Activated CD8-positive, alpha-beta memory T cell treated with anti-CD3 and anti-CD28 coated beads, Interleukin-2, amount 50 U/mL, for 24 hours (primary cell): ENCODE measurements around the gene TAS2R1.

Experiments
- DNase-seq: peaks from one replicate; pipeline ENCODE4 v3.0.0-alpha.2; 2020; ENCODE audit errors: extremely low read depth

The TAS2R1 gene

GRCh38 chr5:9588254-9588653 lies 41.9 kb downstream of the TAS2R1 start:
- no peak for DNase-seq

GRCh38 chr5:9587135-9587534 lies 43.0 kb downstream of the TAS2R1 start:
- DNase-seq: no peak

- DNase-seq: no peak
These were observed 47.7 kb downstream of the TAS2R1 start for GRCh38 chr5:9582406-9582805.
